Calu3 (cell line): ENCODE measurements around the gene LIPA. TPM values are rescaled to one million over a fixed set of nuclear protein-coding genes. Genes with fewer than 3 reads are reported as not detected.

Source experiments
- BruUV-seq: library from RNA; stranded (reverse); fragments of 400-500 nt; replicated peaks from 2 replicates; lab custom pipeline; 2021; lab: Mats Ljungman, UMichigan
- CTCF ChIA-PET: fragments of 300-600 bp; sonication (Branson Sonifier 250); formaldehyde crosslinking; loops from one replicate; lab custom pipeline; 2022; ENCODE audit warnings: antibody characterized with exemption; lab: Charles Lee
- DNase-seq: peaks from one replicate; pipeline ENCODE4 v3.0.0; 2022
- H3K27ac Mint-ChIP-seq: one replicate; pipeline ENCODE4 v1.8.0; 2022; ENCODE audit warnings: mixed read lengths; ENCODE audit not compliant: unreplicated experiment
- H3K27me3 Mint-ChIP-seq: one replicate; pipeline ENCODE4 v1.8.0; 2022; ENCODE audit warnings: mixed read lengths; ENCODE audit not compliant: unreplicated experiment
- H3K36me3 Mint-ChIP-seq: one replicate; pipeline ENCODE4 v1.8.0; 2022; ENCODE audit warnings: mild to moderate bottlenecking, moderate library complexity, mixed read lengths; ENCODE audit not compliant: insufficient read depth, unreplicated experiment
- H3K4me1 Mint-ChIP-seq: one replicate; pipeline ENCODE4 v1.8.0; 2022; ENCODE audit warnings: mild to moderate bottlenecking, low read depth, mixed read lengths; ENCODE audit not compliant: unreplicated experiment
- H3K4me3 Mint-ChIP-seq: one replicate; pipeline ENCODE4 v1.8.0; 2022; ENCODE audit warnings: mild to moderate bottlenecking, low read depth, moderate library complexity, mixed read lengths; ENCODE audit not compliant: unreplicated experiment
- H3K9me3 Mint-ChIP-seq: one replicate; pipeline ENCODE4 v1.8.0; 2022; ENCODE audit warnings: low read depth, mixed read lengths; ENCODE audit not compliant: unreplicated experiment
- intact Hi-C: fragments of 100-400 bp; cut with micrococcal nuclease; formaldehyde crosslinking; loops from one replicate; pipeline ENCODE4 v1.10.0; 2022; ENCODE audit not compliant: unreplicated experiment
- total RNA-seq: library from RNA; stranded (reverse); gene quantifications from 2 replicates; pipeline ENCODE4 v1.2.3, GENCODE V29; 2022
- TF ChIP-seq, protein P1 (sequence below): fragments of 200-600 bp; IDR thresholded peaks from one replicate; pipeline ENCODE4 v1.8.0; 2022; ENCODE audit warnings: antibody characterized with exemption; ENCODE audit not compliant: unreplicated experiment

LIPA gene
- total RNA-seq, 1 experiment from 2014 or later, result 66.7 TPM

DNA sequence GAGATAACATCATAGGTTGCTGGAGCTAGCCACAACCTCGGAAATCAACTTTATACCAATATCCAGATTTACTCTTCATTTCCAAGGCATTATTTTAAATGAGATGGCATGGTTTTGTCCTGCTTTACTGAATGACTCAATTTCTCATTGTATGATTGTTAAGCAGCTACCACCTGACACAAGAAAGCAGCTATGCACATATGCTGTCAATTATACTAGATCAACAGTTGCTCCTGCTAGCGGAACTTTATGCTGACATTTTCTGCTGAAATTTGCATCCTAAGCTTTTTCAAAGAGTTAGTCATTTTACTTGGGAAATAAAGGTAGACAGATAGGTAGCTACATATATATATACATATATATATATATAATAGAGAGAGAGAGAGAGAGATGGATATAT, 35.5 kb downstream of the LIPA start:
- H3K9me3 Mint-ChIP-seq, result no peaks in the 10 kb centered on the region
- TF ChIP-seq, protein P1, sequence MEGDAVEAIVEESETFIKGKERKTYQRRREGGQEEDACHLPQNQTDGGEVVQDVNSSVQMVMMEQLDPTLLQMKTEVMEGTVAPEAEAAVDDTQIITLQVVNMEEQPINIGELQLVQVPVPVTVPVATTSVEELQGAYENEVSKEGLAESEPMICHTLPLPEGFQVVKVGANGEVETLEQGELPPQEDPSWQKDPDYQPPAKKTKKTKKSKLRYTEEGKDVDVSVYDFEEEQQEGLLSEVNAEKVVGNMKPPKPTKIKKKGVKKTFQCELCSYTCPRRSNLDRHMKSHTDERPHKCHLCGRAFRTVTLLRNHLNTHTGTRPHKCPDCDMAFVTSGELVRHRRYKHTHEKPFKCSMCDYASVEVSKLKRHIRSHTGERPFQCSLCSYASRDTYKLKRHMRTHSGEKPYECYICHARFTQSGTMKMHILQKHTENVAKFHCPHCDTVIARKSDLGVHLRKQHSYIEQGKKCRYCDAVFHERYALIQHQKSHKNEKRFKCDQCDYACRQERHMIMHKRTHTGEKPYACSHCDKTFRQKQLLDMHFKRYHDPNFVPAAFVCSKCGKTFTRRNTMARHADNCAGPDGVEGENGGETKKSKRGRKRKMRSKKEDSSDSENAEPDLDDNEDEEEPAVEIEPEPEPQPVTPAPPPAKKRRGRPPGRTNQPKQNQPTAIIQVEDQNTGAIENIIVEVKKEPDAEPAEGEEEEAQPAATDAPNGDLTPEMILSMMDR, result no peak
- BruUV-seq, result no TSS peak
- no peaks in the 10 kb centered on the region for H3K27me3 Mint-ChIP-seq
- H3K36me3 Mint-ChIP-seq, result no peaks in the 10 kb centered on the region
- CTCF ChIA-PET, result no interaction called here
- no peak for DNase-seq
- H3K4me3 Mint-ChIP-seq, result no peak overlapping the region
- H3K27ac Mint-ChIP-seq, result no peak overlapping the region
- no peaks in the 10 kb centered on the region for H3K4me1 Mint-ChIP-seq
- intact Hi-C loops, result loop anchor here (10.0 kb wide), 1 partner anchor 381 kb away; no protein-coding TSS in a partner anchor

DNA sequence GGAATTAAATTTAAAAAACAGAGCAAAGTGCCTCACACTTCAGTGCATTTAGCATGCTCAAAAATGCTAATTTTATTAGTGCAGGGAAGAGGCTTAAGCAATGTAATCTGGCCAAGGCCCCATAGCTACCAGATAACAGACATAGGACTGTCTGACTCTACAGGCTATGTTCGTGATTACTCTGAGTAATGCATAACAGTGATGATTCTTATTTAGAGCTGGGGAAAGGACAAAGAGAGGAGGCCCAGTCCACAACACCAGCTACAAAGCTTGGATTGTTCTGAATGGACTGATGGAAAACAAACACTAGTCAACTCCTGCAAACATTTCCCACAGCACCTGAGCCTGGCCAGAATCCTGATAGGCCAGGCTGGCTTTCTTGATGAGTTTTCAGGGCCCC, 36.1 kb downstream of the LIPA start:
- TF ChIP-seq, protein P1, result no peak
- H3K4me1 Mint-ChIP-seq, result no peaks in the 10 kb centered on the region
- no peaks in the 10 kb centered on the region for H3K27me3 Mint-ChIP-seq
- H3K27ac Mint-ChIP-seq, result no peak overlapping the region
- no peaks in the 10 kb centered on the region for H3K9me3 Mint-ChIP-seq
- CTCF ChIA-PET, result no interaction called here
- BruUV-seq, result no TSS peak
- intact Hi-C loops, result loop anchor here (10.0 kb wide), 1 partner anchor 381 kb away; no protein-coding TSS in a partner anchor
- no peak for DNase-seq
- H3K4me3 Mint-ChIP-seq, result no peak overlapping the region
- H3K36me3 Mint-ChIP-seq, result no peaks in the 10 kb centered on the region

DNA sequence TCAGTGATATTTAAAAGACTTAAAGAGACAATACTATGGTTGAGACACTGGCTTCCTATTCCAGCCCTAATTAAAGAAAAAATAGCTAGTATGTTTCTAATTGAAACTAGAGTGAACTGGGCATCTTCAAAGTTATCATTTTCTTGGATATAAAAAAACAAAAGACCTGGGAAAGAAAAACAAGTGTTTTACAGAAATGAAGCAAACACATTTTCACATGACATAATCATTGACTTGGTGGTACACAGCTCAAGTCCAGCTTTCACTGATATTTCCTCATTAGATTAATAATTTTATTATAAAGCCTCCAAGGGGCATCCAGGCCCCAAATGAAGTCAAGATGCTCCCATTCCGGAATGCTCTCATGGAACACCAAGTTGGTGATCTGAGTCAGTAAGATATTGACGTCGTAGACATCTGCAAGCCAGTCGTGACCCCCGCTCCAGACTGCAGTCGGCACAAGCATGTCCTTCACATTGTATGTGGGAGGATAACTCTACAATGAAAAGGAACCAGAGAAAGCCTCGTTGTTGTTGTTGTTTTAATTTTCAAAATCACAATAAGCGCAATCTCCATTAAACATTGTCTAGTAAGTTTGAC, 36.9 kb downstream of the LIPA start:
- DNase-seq, result no peak
- CTCF ChIA-PET, result no interaction called here
- no TSS peak for BruUV-seq
- Mint-ChIP-seq H3K4me1 (no peaks in the 10 kb centered on the region), H3K27ac (no peak overlapping the region), H3K27me3 (no peaks in the 10 kb centered on the region), H3K4me3 (no peak overlapping the region), H3K9me3 (no peaks in the 10 kb centered on the region), H3K36me3 (no peaks in the 10 kb centered on the region)
- intact Hi-C loops, result loop anchor here (10.0 kb wide), 1 partner anchor 380 kb away; no protein-coding TSS in a partner anchor
- TF ChIP-seq, protein P1, result no peak

DNA sequence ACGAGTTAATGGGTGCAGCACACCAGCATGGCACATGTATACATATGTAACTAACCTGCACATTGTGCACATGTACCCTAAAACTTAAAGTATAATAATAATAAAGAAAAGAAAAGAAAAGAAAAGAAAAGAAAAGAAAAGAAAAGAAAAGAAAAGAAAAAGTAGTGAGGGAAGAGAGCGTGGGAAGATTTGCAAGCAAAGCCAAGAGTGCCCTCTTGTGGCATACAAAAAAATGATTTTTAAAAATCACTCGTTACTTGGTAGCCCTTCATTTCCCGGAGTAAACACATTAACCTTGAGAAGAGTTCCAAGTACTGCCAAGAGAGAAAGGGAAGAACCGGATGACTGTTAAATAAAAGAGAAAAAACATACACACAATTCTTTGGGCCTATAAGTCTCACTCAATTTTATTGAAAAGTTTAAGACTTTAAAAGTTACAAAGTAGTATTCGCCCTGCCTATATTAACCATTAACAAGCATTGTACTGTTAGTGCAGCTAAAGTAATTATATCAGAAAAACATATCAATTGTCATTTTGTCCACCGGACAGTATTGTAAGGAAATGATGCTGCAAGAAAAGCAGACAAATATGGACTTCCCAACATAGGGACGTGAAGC, 38.3 kb downstream of the LIPA start:
- TF ChIP-seq, protein P1, result no peak
- H3K27ac Mint-ChIP-seq, result no peak overlapping the region
- no peaks in the 10 kb centered on the region for H3K27me3 Mint-ChIP-seq
- no peaks in the 10 kb centered on the region for H3K9me3 Mint-ChIP-seq
- H3K4me1 Mint-ChIP-seq, result no peaks in the 10 kb centered on the region
- CTCF ChIA-PET, result no interaction called here
- intact Hi-C loops, result loop anchor here (1.0 to 10.0 kb wide), 2 partner anchors 183 to 378 kb away; no protein-coding TSS in a partner anchor
- no peaks in the 10 kb centered on the region for H3K36me3 Mint-ChIP-seq
- no peak for DNase-seq
- no peak overlapping the region for H3K4me3 Mint-ChIP-seq
- no TSS peak for BruUV-seq
